GM19455 (cell line): ENCODE data around the gene MAVS.
A peak's percentile ranks its signal among the peaks of the same experiment; 100 is the strongest.
"Not testable (repeated sequence)": the region's sequence is repeated elsewhere in the genome, so short reads cannot be mapped to it uniquely, and the experiment has no call there.

ENCODE experiments used
- ATAC-seq: cut with Tn5 transposase; IDR thresholded peaks from one replicate; pipeline ENCODE4 v1.9.1; 2021; ENCODE audit not compliant: unreplicated experiment

The MAVS gene

DNA sequence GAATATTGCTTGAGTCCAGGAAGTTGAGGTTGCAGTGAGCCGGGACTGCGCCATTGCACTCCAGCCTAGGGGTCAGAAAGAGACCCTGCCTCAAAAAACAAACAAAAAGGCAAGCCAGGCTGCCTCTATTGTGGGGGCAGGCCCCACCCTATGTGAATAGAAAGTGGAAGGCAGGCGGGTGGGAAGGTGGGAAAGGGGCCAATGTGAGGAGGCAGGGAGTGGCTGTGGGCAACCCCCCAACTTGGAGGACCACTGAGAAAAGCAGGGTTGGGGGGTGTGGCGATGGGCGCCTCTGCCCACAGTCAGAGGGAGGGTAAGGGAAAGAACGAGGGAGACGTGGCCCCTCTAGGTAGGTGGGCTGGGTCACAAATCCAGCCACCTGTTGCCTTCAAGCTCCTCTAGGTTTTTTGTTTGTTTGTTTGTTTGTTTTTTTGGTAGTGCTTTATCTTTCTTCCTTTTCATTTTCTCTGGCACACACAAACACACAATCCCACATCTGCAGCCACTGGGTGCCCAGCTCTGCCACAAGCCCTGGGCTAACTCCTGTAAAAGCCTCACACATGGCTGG, 31.6 kb upstream of the MAVS start:
- ATAC-seq, result no peak

GRCh38 chr20:3815703-3816315, 30.8 kb upstream of the MAVS start:
- no peak for ATAC-seq

GRCh38 chr20:3818155-3819151, 28.2 kb upstream of the MAVS start:
- no peak for ATAC-seq

- ATAC-seq, result no peak
Observed at GRCh38 chr20:3819411-3820047, 27.1 kb upstream of the MAVS start.

GRCh38 chr20:3820048-3820900, 26.4 kb upstream of the MAVS start, which contains the start of gene AP5S1:
AP5S1 (plus strand) TSS chr20:3820547; CDS start chr20:3822118, 1,571 bp downstream.
- ATAC-seq, result peak; percentile 87

DNA sequence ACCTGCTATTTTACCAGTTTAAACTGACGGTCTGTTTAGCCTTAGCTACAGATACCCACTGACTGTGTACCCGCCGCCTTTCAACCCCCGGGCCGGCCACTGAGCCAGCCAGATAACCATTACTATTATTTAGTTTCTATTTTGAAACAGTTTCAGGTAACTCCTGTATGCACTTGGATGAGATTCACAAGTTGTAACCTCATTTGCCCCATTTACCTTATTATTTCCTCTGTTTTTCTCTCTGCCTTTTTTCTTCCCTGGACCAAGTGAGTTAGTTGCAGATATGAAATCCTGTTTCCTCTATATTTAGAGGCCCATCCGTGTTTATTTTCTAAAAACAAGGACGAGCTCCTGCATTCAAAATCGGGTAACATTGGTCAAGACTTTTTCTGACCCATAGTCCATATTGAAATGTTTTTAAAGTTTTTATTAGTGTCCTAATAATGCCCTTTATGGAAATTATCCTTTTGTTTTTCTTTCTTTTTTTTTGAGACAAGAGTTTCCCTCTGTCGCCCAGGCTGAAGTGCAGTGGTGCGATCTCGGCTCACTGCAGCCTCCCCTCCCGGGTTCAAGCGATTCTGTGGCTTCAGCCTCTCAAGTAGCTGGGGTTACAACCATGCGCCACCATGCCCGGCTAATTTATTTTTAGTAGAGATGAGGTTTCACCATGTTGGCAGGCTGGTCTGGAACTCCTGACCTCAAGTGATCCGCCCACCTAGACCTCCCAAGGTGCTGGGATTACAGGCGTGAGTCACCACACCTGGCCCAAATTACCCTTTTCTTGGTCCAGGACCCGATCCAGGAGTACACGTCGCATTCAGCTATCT, 25.5 kb upstream of the MAVS start:
- peak; percentile 1 for ATAC-seq

- ATAC-seq, result no peak
Observed at GRCh38 chr20:3821996-3822395, 24.6 kb upstream of the MAVS start.

GRCh38 chr20:3823881-3824280, 22.8 kb upstream of the MAVS start:
- ATAC-seq, result no peak

DNA sequence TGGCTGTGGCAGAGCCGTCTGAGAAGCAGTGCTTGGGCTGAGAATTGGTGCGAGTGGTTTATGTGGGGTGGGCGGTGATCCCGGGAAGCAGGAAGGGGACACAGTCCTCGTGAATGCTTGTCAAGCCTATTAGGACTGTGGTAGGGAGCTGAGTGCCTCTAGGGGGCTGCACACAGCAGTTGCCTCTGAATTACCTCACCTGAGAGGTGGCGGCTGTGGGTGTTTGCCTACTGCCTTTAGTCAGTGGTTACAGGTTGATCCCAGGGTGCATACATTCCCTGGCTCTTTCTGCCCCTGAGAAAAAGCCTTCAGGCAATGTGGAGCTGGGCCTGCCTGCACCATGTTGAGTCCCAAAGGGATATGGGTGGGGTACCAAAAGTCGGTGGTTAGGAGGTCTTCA, 21.1 kb upstream of the MAVS start:
- no peak for ATAC-seq

DNA sequence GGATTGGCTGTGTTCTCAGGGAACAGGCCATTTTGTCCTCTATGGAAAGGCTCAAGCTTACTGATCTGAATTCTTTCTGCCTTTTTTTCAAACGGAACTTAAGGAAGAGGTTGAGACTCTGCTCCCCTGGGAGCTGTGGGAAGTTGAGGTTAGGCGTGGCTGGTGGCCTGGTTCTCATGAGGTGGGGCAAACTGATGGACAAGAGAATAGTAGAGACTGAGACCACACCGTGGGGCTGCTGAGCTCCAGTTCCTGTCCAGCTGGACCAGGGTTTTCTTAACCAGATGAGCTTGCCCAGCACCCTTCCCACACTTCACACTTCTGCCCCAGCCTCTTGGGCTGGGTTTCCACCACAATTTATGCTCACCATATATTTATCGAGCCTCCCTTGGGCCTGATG, 20.2 kb upstream of the MAVS start:
- ATAC-seq, result no peak

DNA sequence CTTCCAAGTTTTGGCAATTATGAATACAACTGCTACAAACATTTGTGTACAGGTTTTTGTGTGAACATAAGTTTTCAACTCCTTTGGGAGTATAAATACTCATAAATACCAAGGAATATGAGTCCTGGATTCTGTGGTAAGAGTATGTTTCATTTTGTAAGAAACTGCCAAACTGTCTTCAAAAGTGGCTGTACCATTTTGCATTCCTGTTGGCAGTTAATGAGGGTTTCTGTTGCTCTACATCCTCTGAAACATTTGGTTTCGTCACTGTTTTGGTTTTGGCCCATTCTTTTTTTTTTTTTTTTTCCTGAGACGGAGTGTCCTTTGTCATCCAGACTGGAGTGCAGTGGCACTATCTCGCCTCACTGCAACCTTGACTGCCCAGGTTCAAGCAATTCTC, 17.8 kb upstream of the MAVS start:
- no peak for ATAC-seq

DNA sequence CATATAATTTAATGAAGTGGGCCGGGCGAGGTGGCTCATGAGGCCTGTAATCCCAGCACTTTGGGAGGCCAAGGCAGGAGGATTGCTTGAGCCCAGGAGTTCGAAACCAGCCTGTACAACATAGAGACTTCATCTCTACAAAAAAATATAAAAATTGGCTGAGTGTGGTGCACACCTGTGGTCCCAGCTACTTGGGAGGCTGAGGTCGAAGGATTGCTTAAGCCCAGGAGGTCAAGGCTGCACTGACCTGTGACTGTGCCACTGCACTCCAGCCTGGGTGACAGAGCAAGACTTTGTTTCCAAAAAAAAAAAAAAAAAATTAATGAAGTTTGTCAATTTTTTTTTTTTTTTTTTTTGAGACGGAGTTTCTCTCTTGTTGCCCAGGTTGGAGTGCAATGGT, 16.7 kb upstream of the MAVS start:
- ATAC-seq, result not testable (repeated sequence)

DNA sequence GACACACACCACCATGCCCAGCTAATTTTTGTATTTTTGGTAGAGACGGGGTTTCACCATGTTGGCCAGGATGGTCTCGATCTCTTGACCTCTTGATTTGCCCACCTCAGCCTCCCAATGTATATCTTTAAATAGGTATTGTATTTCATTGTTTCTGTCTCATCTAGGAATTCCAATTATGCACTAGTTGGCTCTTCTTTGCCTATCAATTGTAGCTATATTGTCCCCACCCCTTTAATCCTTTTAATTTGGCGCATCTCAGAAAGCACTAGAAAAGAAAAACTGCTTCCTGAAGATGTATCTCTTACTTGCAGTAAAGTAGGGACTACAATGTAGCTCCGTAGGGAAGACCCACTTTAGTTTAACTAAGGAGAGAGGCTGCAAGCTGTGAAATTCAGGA, 10.5 kb upstream of the MAVS start:
- no peak for ATAC-seq

DNA sequence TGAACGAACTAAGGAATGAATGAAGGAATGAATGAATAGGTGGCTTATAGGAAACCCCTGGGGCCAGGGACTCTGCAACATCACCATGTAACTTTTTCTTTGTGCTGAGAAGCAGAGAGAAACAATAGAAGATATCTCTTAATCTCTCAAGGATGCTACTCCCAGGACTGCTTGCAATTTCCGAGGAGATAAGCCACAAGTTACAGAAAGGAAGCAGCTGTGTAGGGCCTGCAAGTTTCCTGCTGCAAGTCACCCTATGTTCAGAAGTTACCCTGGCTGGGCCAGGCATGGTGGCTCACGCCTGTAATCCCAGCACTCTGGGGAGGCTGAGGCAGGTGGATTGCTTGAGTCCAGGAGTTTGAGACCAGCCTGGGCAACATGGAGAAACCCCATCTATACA, 7.3 kb upstream of the MAVS start:
- ATAC-seq, result no peak

- not testable (repeated sequence) for ATAC-seq
Observed at GRCh38 chr20:3840201-3840600, 6.4 kb upstream of the MAVS start.

- ATAC-seq, result no peak
Observed at GRCh38 chr20:3842348-3842930, 4.2 kb upstream of the MAVS start.

GRCh38 chr20:3843490-3843889, 3.1 kb upstream of the MAVS start:
- ATAC-seq, result no peak

DNA sequence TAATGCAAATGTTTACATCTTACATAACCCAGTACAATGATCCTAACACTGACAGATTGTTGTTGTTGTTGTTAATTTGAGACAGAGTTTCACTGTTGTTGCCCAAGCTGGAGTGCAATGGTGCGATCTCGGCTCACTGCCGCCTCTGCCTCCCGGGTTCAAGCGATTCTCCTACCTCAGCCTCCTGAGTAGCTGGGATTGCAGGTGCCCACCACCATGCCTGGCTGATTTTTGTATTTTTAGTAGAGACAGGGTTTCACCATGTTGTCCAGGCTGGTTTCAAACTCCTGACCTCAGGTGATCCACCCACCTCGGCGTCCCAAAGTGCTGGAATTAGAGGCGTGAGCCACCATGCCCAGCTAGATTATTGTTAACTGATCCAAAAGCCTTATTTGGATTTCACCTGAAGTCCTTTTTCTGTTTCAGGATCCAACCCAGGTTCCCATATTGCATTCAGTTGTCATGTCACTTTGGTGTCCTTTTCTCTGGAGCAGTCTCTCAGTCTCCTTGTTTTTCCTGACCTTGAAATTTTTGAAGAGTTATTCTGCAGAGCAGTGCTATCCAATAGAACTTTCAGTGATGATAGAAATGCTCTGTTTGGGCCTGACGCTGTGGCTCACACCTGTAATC, 2.5 kb upstream of the MAVS start:
- not testable (repeated sequence) for ATAC-seq

- no peak for ATAC-seq
Observed at GRCh38 chr20:3846378-3846739, 275 bp upstream of the MAVS start.
